B cell (primary cell): Measurements from ENCODE around the gene ABI2.

Source experiments
- EZH2 ChIP-seq: IDR thresholded peaks from 2 replicates; pipeline ENCODE4 v1.6.1; 2012; ENCODE audit warnings: borderline replicate concordance, low read depth, mild to moderate bottlenecking, moderate library complexity, low read length; ENCODE audit not compliant: insufficient read depth, poor library complexity, severe bottlenecking
- TF ChIP-seq, protein P1 (sequence below): fragments of 200-600 bp; IDR thresholded peaks from one replicate; pipeline ENCODE4 v1.8.0; 2022; ENCODE audit warnings: antibody characterized with exemption, mild to moderate bottlenecking

GRCh38 chr2:203469546-203469945 is 141.4 kb downstream of the ABI2 start:
- TF ChIP-seq, protein P1, sequence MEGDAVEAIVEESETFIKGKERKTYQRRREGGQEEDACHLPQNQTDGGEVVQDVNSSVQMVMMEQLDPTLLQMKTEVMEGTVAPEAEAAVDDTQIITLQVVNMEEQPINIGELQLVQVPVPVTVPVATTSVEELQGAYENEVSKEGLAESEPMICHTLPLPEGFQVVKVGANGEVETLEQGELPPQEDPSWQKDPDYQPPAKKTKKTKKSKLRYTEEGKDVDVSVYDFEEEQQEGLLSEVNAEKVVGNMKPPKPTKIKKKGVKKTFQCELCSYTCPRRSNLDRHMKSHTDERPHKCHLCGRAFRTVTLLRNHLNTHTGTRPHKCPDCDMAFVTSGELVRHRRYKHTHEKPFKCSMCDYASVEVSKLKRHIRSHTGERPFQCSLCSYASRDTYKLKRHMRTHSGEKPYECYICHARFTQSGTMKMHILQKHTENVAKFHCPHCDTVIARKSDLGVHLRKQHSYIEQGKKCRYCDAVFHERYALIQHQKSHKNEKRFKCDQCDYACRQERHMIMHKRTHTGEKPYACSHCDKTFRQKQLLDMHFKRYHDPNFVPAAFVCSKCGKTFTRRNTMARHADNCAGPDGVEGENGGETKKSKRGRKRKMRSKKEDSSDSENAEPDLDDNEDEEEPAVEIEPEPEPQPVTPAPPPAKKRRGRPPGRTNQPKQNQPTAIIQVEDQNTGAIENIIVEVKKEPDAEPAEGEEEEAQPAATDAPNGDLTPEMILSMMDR: no peak
- no peak for TF ChIP-seq EZH2
